SK-N-MC (cell line): ENCODE measurements around the gene DEPP1.

ENCODE experiments used
- DNase-seq: peaks from one replicate; pipeline ENCODE4 v3.0.0-alpha.2; 2011; ENCODE audit warnings: low read depth, low spot score
- H3K27ac ChIP-seq: fragments of 200-600 bp; sonication (generic); 2 replicates; pipeline ENCODE4 v1.5.1; 2016; ENCODE audit warnings: mixed run types
- H3K36me3 ChIP-seq: fragments of 200-600 bp; sonication (generic); 2 replicates; pipeline ENCODE4 v1.6.1; 2017; ENCODE audit warnings: antibody characterized with exemption, low read length, mixed read lengths; ENCODE audit not compliant: insufficient read depth
- H3K4me3 ChIP-seq: fragments of 200-600 bp; sonication (generic); 2 replicates; pipeline ENCODE4 v1.5.1; 2016
- H3K9ac ChIP-seq: fragments of 200-600 bp; sonication (generic); 2 replicates; pipeline ENCODE4 v1.8.0; 2017; ENCODE audit warnings: mixed run types, mixed read lengths; ENCODE audit not compliant: insufficient read length
- H3K9me3 ChIP-seq: fragments of 200-600 bp; sonication (generic); 2 replicates; pipeline ENCODE4 v1.6.1; 2017; ENCODE audit warnings: low read depth, mild to moderate bottlenecking, antibody characterized with exemption, low read length, moderate library complexity, mixed read lengths
- EZH2 ChIP-seq: fragments of 200-600 bp; sonication (generic); IDR thresholded peaks from one replicate; pipeline ENCODE4 v1.6.1; 2017; ENCODE audit warnings: antibody characterized with exemption
- FOXP2 ChIP-seq: optimal IDR thresholded peaks from 2 replicates; pipeline ENCODE3; 2011; ENCODE audit warnings: mild to moderate bottlenecking, moderate library complexity; ENCODE audit not compliant: insufficient read depth; ENCODE audit errors: extremely low read length, control extremely low read depth
- POLR2AphosphoS5 ChIP-seq: IDR thresholded peaks from 2 replicates; pipeline ENCODE4 v1.6.1; 2012; ENCODE audit warnings: mild to moderate bottlenecking, low read depth, low read length, borderline replicate concordance

DEPP1 gene

GRCh38 chr10:44960088-44960460 is 18.5 kb downstream of the DEPP1 start:
- Histone ChIP-seq H3K27ac (no peak overlapping the region), H3K4me3 (no peak overlapping the region), H3K9me3 (no peaks in the 10 kb centered on the region), H3K9ac (no peak overlapping the region), H3K36me3 (no peaks in the 10 kb centered on the region)
- TF ChIP-seq FOXP2 (no peak), EZH2 (no peak), POLR2AphosphoS5 (no peak)
- no peak for DNase-seq

DNA sequence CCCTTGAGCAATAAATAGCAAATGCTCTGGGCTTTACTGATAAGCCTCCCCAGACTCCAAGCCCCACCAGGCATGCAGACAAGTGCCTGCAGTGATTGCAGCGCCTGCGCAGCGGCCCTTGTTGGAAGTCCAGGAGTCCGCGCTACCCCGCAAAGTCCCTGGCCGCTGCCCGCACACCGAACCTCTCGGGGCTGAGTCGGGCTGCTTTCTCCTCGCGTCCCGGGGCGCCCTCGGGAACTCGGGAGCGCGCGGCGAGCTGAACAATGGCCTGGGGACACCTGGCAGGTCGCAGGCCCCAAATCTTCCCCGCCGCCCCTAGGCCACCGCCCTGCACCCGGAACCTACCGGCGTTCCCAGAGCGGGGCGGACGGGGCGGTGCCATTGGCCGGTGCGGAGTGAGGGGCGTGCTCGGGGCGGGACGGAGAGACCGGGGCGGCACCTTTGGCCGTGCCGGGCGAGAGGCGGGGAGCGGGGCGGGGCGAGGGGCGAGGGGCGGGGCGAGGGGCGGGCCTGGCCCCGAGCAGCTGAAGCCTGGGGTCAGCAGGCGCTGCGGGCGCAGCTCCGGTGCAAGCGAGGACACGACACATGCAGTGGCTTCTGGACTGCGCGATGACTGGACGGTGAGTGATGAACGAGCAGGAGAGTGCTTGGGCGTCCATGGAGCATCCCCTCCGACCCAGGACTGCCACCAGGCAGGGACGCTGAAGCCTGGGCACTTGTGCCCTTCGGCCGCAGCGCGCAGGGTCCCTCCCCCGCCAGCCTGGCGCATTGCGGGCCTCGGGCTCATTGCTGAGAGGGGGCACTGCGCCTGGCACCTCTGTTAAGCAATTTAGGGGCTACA is 19.1 kb downstream of the DEPP1 start, which contains the start of gene RASSF4:
RASSF4 (plus strand) TSS at position 556 of the 841 bp plus-strand sequence. CDS start 10,401 bp downstream, outside the sequence.
- no peak for DNase-seq
- Histone ChIP-seq H3K36me3 (no peaks in the 10 kb centered on the region), H3K4me3 (peak within 1 kb of the TSS; percentile 79), H3K27ac (no peak within 1 kb of the TSS), H3K9ac (peak within 1 kb of the TSS; percentile 63), H3K9me3 (no peaks in the 10 kb centered on the region)
- TF ChIP-seq EZH2 = no peak
- TF ChIP-seq POLR2AphosphoS5 = peak; percentile 76

DNA sequence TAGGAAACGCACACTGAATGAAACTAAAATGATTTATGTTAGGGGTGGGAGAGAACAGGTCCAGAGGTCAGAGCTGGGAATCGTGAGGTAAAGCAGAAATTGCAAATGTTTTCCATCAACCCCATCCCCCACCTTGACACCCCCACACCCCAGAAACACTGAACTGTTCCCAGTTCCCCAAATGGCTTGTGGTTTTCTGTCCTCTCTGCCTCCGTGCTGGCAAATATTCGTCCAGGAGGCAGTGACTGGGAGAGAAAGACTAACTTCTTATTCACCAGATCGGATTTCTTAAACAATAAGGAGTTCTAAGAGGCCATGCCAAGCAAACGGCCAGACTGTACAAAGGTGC is 19.7 kb downstream of the DEPP1 start:
- peak overlapping the region; percentile 79 for H3K4me3 ChIP-seq
- no peak overlapping the region for H3K27ac ChIP-seq
- no peaks in the 10 kb centered on the region for H3K9me3 ChIP-seq
- TF ChIP-seq POLR2AphosphoS5 (no peak), FOXP2 (no peak), EZH2 (no peak)
- no peak for DNase-seq
- H3K36me3 ChIP-seq = no peaks in the 10 kb centered on the region
- H3K9ac ChIP-seq = peak overlapping the region; percentile 63

- Histone ChIP-seq H3K9me3 (no peaks in the 10 kb centered on the region), H3K4me3 (peak overlapping the region; percentile 79), H3K9ac (no peak overlapping the region), H3K27ac (no peak overlapping the region), H3K36me3 (no peaks in the 10 kb centered on the region)
- TF ChIP-seq POLR2AphosphoS5 (no peak), EZH2 (no peak), FOXP2 (no peak)
- DNase-seq = no peak
Observed at GRCh38 chr10:44958196-44958897, 20.3 kb downstream of the DEPP1 start.

DNA sequence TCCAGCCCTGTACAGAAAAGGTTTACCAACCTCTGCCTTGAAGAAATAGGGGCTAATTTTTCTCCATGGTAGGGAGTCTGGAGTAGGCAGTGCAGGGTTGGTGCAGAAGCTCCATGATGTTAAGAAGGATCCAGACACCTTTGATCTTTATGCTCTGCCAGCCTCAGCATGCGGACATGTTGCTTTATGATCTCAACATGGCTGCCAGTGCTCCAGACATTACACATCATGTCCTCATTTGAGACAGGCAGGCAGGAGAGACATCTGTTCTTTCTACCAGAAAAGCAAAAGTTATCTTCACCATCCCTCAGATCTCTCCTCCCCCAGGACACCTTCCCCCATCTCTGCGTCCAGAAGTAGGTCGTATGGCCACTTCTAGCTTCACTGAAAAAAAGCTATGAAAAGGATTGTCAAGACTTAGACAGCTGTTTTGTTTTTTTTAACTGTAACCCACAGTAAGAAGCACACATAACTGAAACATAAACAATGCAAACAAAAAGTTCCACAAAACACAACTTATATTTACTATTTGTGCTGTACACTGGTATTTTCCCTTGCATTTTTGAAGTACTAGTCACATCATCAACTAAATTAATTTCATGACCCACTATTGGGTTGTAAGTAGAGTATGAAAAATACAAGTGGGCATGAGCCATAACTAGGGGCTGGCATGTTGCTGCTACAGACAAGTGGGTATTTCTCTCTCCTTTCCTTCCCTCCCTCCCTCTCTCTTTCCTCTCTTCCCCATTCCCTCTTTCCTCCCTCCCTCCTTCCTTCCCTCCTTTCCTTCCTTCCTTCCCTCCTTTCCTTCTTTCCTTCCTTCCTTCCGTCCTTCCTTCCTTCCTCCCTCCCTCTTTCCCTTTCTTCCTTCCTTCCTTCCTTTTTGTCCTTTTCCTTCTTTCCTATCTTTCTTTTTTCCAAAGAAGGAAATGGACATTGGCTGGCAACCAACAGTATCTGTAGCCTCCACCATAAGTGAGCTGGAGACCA is 21.6 kb downstream of the DEPP1 start:
- no peaks in the 10 kb centered on the region for H3K36me3 ChIP-seq
- no peaks in the 10 kb centered on the region for H3K9me3 ChIP-seq
- no peak overlapping the region for H3K9ac ChIP-seq
- no peak for DNase-seq
- no peak overlapping the region for H3K27ac ChIP-seq
- no peak for TF ChIP-seq POLR2AphosphoS5
- no peak for TF ChIP-seq FOXP2
- H3K4me3 ChIP-seq = no peak overlapping the region

DNA sequence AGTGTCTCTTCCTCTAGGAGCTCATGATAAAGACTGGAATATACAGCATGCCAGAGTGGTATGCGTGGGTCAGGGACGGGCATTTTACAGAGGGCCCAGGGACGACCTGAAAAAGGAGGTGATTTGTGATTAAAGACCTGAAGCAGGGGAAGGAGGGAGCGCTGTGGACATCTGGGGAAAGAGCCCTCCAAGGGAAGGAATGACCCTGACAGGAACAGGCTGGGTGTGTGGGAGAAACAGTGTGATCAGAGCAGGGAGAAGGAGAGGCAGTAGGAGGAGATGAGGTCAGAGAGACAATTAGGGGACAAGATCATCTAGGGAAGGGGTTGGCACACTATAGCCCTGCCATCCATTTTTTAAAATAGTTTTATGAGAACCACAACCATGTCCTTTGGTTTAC is 22.4 kb downstream of the DEPP1 start:
- no peak overlapping the region for H3K9ac ChIP-seq
- H3K9me3 ChIP-seq = no peaks in the 10 kb centered on the region
- no peak overlapping the region for H3K27ac ChIP-seq
- no peaks in the 10 kb centered on the region for H3K36me3 ChIP-seq
- TF ChIP-seq FOXP2 (no peak), EZH2 (no peak)
- H3K4me3 ChIP-seq = no peak overlapping the region
- no peak for DNase-seq

- Histone ChIP-seq H3K36me3 (no peaks in the 10 kb centered on the region), H3K4me3 (no peak overlapping the region), H3K27ac (no peak overlapping the region), H3K9ac (no peak overlapping the region), H3K9me3 (no peaks in the 10 kb centered on the region)
- no peak for DNase-seq
- TF ChIP-seq EZH2 (no peak), POLR2AphosphoS5 (no peak), FOXP2 (no peak)
Observed at GRCh38 chr10:44955413-44956070, 23.1 kb downstream of the DEPP1 start.

- Histone ChIP-seq H3K27ac (no peak overlapping the region), H3K9ac (no peak overlapping the region), H3K36me3 (no peaks in the 10 kb centered on the region), H3K9me3 (no peaks in the 10 kb centered on the region), H3K4me3 (no peak overlapping the region)
- no peak for DNase-seq
- TF ChIP-seq FOXP2 (no peak), EZH2 (no peak), POLR2AphosphoS5 (no peak)
Observed at GRCh38 chr10:44954962-44955361, 23.6 kb downstream of the DEPP1 start.
